ENCODE measurements around the gene RAET1G. TPM values are rescaled to one million over a fixed set of nuclear protein-coding genes. Genes with fewer than 3 reads are reported as not detected.

RAET1G gene
- polyA plus RNA-seq, 1 of the 3 experiments (the other 2 are of a cell fraction), result 2.5 TPM

DNA sequence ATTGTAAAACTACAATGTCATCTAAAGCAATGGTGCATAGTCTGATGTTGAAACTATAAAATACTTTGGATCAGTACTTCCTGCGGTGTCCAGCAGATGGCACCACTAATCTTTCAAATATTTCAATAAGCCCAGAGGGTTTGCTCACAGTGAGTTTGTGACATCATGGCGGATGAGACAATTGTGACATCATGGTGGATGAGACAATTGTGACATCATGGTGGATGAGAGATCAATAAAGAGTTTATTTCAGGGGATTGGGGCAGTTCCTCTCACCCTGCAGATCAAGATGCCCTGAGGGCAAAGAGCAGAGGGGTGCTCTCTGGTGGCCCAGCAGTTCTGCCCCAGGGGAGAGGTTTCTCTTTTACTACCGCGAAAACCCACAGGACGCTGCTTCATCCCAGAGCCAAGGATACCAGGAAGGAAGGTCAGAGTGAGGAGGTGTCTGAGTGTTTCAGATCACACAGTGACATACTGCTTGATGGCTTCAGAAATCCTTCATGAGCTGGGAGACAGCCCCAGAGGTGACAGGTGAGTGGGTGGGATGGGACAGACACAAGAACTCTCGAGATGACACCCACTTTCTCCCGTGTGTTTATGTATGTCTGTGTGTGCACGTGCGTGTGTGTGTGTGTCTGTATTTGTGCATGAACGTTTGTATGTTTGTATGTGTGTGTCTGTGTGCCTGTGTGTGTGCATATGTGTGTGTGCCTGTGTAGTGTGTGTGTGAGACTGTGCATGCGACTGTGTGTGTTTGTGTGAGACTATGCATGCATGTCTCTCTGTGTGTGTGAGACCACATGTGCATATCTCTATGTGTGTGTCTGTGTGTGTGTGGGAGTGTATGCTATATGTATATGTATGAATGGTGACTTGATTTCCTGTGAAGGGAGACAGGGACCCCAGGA is 11.6 kb upstream of the RAET1G start (continued):
- TF ChIP-seq, protein P1, sequence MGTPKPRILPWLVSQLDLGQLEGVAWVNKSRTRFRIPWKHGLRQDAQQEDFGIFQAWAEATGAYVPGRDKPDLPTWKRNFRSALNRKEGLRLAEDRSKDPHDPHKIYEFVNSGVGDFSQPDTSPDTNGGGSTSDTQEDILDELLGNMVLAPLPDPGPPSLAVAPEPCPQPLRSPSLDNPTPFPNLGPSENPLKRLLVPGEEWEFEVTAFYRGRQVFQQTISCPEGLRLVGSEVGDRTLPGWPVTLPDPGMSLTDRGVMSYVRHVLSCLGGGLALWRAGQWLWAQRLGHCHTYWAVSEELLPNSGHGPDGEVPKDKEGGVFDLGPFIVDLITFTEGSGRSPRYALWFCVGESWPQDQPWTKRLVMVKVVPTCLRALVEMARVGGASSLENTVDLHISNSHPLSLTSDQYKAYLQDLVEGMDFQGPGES (IDR thresholded peaks at IDR 0.05; ENCODE audit: low read depth, low read length), result no peak
- peak; percentile 63 for TF ChIP-seq SMC3 (IDR thresholded peaks at IDR 0.05; ENCODE audit: low read depth, low read length)

DNA sequence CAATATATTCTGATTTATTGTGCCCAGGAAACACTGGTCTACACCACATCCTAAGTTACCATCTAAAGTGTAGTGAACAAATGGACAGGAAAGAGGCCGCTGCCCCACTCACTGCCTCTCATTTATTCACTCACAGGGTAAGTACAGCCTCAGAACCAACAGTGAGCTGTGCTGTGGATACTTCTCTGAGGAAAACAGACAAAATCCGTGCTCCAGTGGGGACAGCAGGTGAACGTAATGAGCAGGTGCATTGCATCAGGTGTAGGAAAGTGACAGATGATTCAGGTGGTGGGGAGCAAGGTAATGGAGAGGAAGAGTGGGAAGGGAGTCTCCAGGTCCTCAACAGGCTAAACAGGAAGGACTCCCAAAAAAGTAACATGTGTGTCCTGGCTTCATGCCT is 10.5 kb upstream of the RAET1G start:
- no peak overlapping the region for H3K27ac ChIP-seq (ENCODE audit: low read depth in 2 of 2, low read length in 1 of 2)
- H4K20me1 ChIP-seq (ENCODE audit: insufficient read depth), result no peaks in the 10 kb centered on the region
- no peaks in the 10 kb centered on the region for H3K9me2 ChIP-seq
- ChIA-PET CTCF (no interaction called here), POLR2A (no interaction called here)
- H3K79me2 ChIP-seq (ENCODE audit: insufficient read depth), result no peaks in the 10 kb centered on the region
- no peaks in the 10 kb centered on the region for H3K36me3 ChIP-seq (replicated peaks in 1 of 2; ENCODE audit: control insufficient read depth in 1 of 2, insufficient read depth in 2 of 2, low read length in 1 of 2)
- no peak overlapping the region for H3K4me2 ChIP-seq
- H3K9ac ChIP-seq, result no peak overlapping the region
- DNase-seq, result no peak
- H3K4me3 ChIP-seq (ENCODE audit: low read depth in 2 of 2, low read length in 1 of 2), result no peak overlapping the region
- peaks cover 7% of the 10 kb centered on the region for H3F3A ChIP-seq (replicated peaks; ENCODE audit: insufficient read depth)
- H3K4me1 ChIP-seq (ENCODE audit: control insufficient read depth in 1 of 2, insufficient read depth in 2 of 2, low read depth in 1 of 2, low read length in 1 of 2), result peaks cover 0 to 2% of the 10 kb centered on the region in 2 experiments; a peak in 1 of 4 replicates
- H3K27me3 ChIP-seq (ENCODE audit: insufficient read depth), result peaks cover 30% of the 10 kb centered on the region
- TF ChIP-seq RCOR1 (IDR thresholded peaks at IDR 0.05; ENCODE audit: low read length) (no peak), NRF1 (IDR thresholded peaks at IDR 0.05; ENCODE audit: low read depth, low read length) (no peak)
- TF ChIP-seq, protein P2, sequence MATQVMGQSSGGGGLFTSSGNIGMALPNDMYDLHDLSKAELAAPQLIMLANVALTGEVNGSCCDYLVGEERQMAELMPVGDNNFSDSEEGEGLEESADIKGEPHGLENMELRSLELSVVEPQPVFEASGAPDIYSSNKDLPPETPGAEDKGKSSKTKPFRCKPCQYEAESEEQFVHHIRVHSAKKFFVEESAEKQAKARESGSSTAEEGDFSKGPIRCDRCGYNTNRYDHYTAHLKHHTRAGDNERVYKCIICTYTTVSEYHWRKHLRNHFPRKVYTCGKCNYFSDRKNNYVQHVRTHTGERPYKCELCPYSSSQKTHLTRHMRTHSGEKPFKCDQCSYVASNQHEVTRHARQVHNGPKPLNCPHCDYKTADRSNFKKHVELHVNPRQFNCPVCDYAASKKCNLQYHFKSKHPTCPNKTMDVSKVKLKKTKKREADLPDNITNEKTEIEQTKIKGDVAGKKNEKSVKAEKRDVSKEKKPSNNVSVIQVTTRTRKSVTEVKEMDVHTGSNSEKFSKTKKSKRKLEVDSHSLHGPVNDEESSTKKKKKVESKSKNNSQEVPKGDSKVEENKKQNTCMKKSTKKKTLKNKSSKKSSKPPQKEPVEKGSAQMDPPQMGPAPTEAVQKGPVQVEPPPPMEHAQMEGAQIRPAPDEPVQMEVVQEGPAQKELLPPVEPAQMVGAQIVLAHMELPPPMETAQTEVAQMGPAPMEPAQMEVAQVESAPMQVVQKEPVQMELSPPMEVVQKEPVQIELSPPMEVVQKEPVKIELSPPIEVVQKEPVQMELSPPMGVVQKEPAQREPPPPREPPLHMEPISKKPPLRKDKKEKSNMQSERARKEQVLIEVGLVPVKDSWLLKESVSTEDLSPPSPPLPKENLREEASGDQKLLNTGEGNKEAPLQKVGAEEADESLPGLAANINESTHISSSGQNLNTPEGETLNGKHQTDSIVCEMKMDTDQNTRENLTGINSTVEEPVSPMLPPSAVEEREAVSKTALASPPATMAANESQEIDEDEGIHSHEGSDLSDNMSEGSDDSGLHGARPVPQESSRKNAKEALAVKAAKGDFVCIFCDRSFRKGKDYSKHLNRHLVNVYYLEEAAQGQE (IDR thresholded peaks at IDR 0.05; ENCODE audit: low read depth, low read length), result no peak
- TF ChIP-seq, protein P3, sequence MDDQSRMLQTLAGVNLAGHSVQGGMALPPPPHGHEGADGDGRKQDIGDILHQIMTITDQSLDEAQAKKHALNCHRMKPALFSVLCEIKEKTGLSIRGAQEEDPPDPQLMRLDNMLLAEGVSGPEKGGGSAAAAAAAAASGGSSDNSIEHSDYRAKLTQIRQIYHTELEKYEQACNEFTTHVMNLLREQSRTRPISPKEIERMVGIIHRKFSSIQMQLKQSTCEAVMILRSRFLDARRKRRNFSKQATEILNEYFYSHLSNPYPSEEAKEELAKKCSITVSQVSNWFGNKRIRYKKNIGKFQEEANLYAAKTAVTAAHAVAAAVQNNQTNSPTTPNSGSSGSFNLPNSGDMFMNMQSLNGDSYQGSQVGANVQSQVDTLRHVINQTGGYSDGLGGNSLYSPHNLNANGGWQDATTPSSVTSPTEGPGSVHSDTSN (IDR thresholded peaks at IDR 0.05), result no peak
- H3K9me3 ChIP-seq, result no peaks in the 10 kb centered on the region
- 31% methylated on average over 3 of the region's 3 CpGs for WGBS (ENCODE audit: low lambda C conversion rate)
- no peak overlapping the region for H2AFZ ChIP-seq (ENCODE audit: low read depth)

DNA sequence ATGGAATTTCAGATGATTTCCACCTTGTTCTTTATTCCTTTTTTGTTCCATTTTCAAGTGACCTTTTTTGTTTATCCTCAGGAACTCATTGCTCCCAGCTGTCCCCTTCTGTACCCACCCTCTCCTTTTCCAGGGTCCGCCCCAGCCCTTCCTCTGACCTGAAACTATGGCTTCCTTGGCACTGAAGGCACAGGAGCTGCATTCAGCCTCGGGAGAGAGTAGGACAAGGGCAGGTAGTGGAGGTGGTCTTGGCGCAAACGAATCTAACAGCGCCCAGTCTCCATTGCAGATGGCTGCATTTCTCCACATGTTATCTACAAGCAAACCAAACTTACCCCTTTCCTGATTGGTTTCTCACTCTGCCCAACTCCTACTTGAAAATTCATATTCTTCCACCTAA is 10.1 kb upstream of the RAET1G start:
- CTCF ChIA-PET, result no interaction called here
- TF ChIP-seq ELF1 (IDR thresholded peaks at IDR 0.05), result no peak
- no peak for TF ChIP-seq CHD2 (IDR thresholded peaks at IDR 0.05; ENCODE audit: low read length, partially characterized antibody)
- TF ChIP-seq, protein P4, sequence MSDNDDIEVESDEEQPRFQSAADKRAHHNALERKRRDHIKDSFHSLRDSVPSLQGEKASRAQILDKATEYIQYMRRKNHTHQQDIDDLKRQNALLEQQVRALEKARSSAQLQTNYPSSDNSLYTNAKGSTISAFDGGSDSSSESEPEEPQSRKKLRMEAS (IDR thresholded peaks at IDR 0.05; ENCODE audit: low read depth), result no peak
- no peak for TF ChIP-seq RFX5 (IDR thresholded peaks at IDR 0.05; ENCODE audit: low read length)
- TF ChIP-seq, protein P3 (IDR thresholded peaks at IDR 0.05), result no peak
- TF ChIP-seq, protein P2 (IDR thresholded peaks at IDR 0.05; ENCODE audit: low read depth, low read length), result no peak
- TF ChIP-seq TAF1 (IDR thresholded peaks at IDR 0.05; ENCODE audit: borderline replicate concordance, low read depth, low read length), result no peak

More for the DNA sequence above, 10.1 kb upstream of the RAET1G start:
- Histone ChIP-seq H3K9me3 (no peaks in the 10 kb centered on the region), H3K36me3 (replicated peaks in 1 of 2; ENCODE audit: control insufficient read depth in 1 of 2, insufficient read depth in 2 of 2, low read length in 1 of 2) (no peaks in the 10 kb centered on the region), H3K9me2 (no peaks in the 10 kb centered on the region), H2AFZ (ENCODE audit: low read depth) (no peak overlapping the region), H3K79me2 (ENCODE audit: insufficient read depth) (no peaks in the 10 kb centered on the region), H3K27ac (ENCODE audit: low read depth in 2 of 2, low read length in 1 of 2) (no peak overlapping the region), H3K4me3 (ENCODE audit: low read depth in 2 of 2, low read length in 1 of 2) (no peak overlapping the region), H3K9ac (no peak overlapping the region), H3F3A (replicated peaks; ENCODE audit: insufficient read depth) (peaks cover 7% of the 10 kb centered on the region), H3K27me3 (ENCODE audit: insufficient read depth) (peaks cover 25% of the 10 kb centered on the region), H4K20me1 (ENCODE audit: insufficient read depth) (no peaks in the 10 kb centered on the region), H3K4me2 (no peak overlapping the region), H3K4me1 (ENCODE audit: control insufficient read depth in 1 of 2, insufficient read depth in 2 of 2, low read depth in 1 of 2, low read length in 1 of 2) (no peaks in the 10 kb centered on the region)
- 18% methylated on average over 5 of the region's 5 CpGs for WGBS (ENCODE audit: low lambda C conversion rate)
- POLR2A ChIA-PET, result no interaction called here
- no peak for DNase-seq

Measured in SK-N-SH (cell line).